Stimulated activated CD4-positive, alpha-beta T cell treated with anti-CD3 and anti-CD28 coated beads, Interleukin-12 subunit alpha, Interleukin-12 subunit beta, amount 100 ng/mL, for 48 hours (primary cell): ENCODE measurements around the gene ACTR3.
"Not testable (repeated sequence)": the region's sequence is repeated elsewhere in the genome, so short reads cannot be mapped to it uniquely, and the experiment has no call there.

Experiments
- DNase-seq, 3 donors: peaks; one replicate each; pipeline ENCODE4 v3.0.0-alpha.2; 2020; ENCODE audit warnings: low read depth in 2 of 3, low spot score in 1 of 3

ACTR3 gene

GRCh38 chr2:113901943-113902342 is 12.1 kb downstream of the ACTR3 start:
- DNase-seq = no peak

- DNase-seq = no peak
Measured at GRCh38 chr2:113905886-113906285, 16.0 kb downstream of the ACTR3 start.

- DNase-seq = no peak
Measured at GRCh38 chr2:113906647-113907046, 16.8 kb downstream of the ACTR3 start.

GRCh38 chr2:113907297-113907696 is 17.4 kb downstream of the ACTR3 start:
- no peak for DNase-seq

- peak; percentile 23 to 50 (median 28) for DNase-seq
Measured at GRCh38 chr2:113910110-113910717, 20.3 kb downstream of the ACTR3 start.

GRCh38 chr2:113910967-113911678 is 21.2 kb downstream of the ACTR3 start:
- no peak for DNase-seq

GRCh38 chr2:113915082-113915819 is 25.4 kb downstream of the ACTR3 start:
- DNase-seq = no peak

- DNase-seq = no peak
Measured at GRCh38 chr2:113918229-113918628, 28.3 kb downstream of the ACTR3 start.

- no peak for DNase-seq
Measured at GRCh38 chr2:113920996-113921395, 31.1 kb downstream of the ACTR3 start.

GRCh38 chr2:113922335-113922734 is 32.4 kb downstream of the ACTR3 start:
- DNase-seq = no peak

- DNase-seq = no peak
Measured at GRCh38 chr2:113922784-113923183, 32.9 kb downstream of the ACTR3 start.

GRCh38 chr2:113925884-113926283 is 36.0 kb downstream of the ACTR3 start:
- DNase-seq = no peak

- DNase-seq = no peak
Measured at GRCh38 chr2:113926314-113926713, 36.4 kb downstream of the ACTR3 start.

- DNase-seq = no peak
Measured at GRCh38 chr2:113930448-113930847, 40.6 kb downstream of the ACTR3 start.

- DNase-seq = no peak
Measured at GRCh38 chr2:113937501-113937900, 47.6 kb downstream of the ACTR3 start.

- no peak for DNase-seq
Measured at GRCh38 chr2:113940891-113941290, 51.0 kb downstream of the ACTR3 start.

GRCh38 chr2:113945784-113946183 is 55.9 kb downstream of the ACTR3 start:
- DNase-seq = not testable (repeated sequence)

- not testable (repeated sequence) for DNase-seq
Measured at GRCh38 chr2:113950906-113951305, 61.0 kb downstream of the ACTR3 start.

- no peak for DNase-seq
Measured at GRCh38 chr2:113961000-113961399, 71.1 kb downstream of the ACTR3 start.

GRCh38 chr2:113962692-113963480 is 73.0 kb downstream of the ACTR3 start:
- DNase-seq = no peak

GRCh38 chr2:113963965-113964364 is 74.1 kb downstream of the ACTR3 start:
- no peak for DNase-seq
